ENCODE results near the gene PRKN. TPM values are rescaled to one million over a fixed set of nuclear protein-coding genes. Genes with fewer than 3 reads are reported as not detected.

The PRKN gene
- total RNA-seq, 4 donors from 2014 or later: 4.5 to 12.3 (median 9.0) TPM

GRCh38 chr6:162289972-162290371 is 437.6 kb downstream of the PRKN start:
- no peaks in the 10 kb centered on the region for H3K4me1 ChIP-seq
- WGBS, 2 donors (ENCODE audit: low coverage in 1 of 2): 82 to 88% methylated on average over 4 of the region's 4 CpGs
- no peak overlapping the region for H3K4me3 ChIP-seq
- intact Hi-C loops (cut with DNase I; ENCODE audit: low total_unique reads) (no loop called here), in situ Hi-C loops (cut with MboI; ENCODE audit: low pct_ligation_motif_present in 1 of 4, low pct_unique_long_range_greater_than_20kb in 1 of 4, low sequenced_read_pairs in 3 of 4) (no loop called here)
- H3K27me3 ChIP-seq: no peaks in the 10 kb centered on the region
- H3K9me3 ChIP-seq: no peaks in the 10 kb centered on the region
- H3K36me3 ChIP-seq: no peaks in the 10 kb centered on the region
- no peak overlapping the region for H3K27ac ChIP-seq
- DNase-seq: no peak
- TF ChIP-seq EP300 (IDR thresholded peaks at IDR 0.05; ENCODE audit: low read depth) (no peak), POLR2AphosphoS5 (IDR thresholded peaks at IDR 0.05) (no peak), CTCF (IDR thresholded peaks at IDR 0.05) (no peak), POLR2A (IDR thresholded peaks at IDR 0.05) (no peak)

GRCh38 chr6:162273986-162274385 is 453.6 kb downstream of the PRKN start:
- H3K27ac ChIP-seq: no peak overlapping the region
- 89 to 92% methylated on average over 1 to 2 of the region's 2 CpGs for WGBS, 2 donors (ENCODE audit: low coverage in 1 of 2)
- H3K4me1 ChIP-seq: no peaks in the 10 kb centered on the region
- TF ChIP-seq POLR2AphosphoS5 (IDR thresholded peaks at IDR 0.05) (no peak), CTCF (IDR thresholded peaks at IDR 0.05) (no peak), EP300 (IDR thresholded peaks at IDR 0.05; ENCODE audit: low read depth) (no peak), POLR2A (IDR thresholded peaks at IDR 0.05) (no peak)
- no peak overlapping the region for H3K4me3 ChIP-seq
- in situ Hi-C loops (cut with MboI; ENCODE audit: low pct_ligation_motif_present in 1 of 4, low pct_unique_long_range_greater_than_20kb in 1 of 4, low sequenced_read_pairs in 3 of 4): no loop called here
- H3K9me3 ChIP-seq: no peaks in the 10 kb centered on the region
- H3K27me3 ChIP-seq: no peaks in the 10 kb centered on the region
- no peak for DNase-seq
- H3K36me3 ChIP-seq: no peaks in the 10 kb centered on the region
- intact Hi-C loops (cut with DNase I; ENCODE audit: low total_unique reads): no loop called here

GRCh38 chr6:162271922-162272321 is 455.6 kb downstream of the PRKN start:
- 70 to 80% methylated on average over 2 to 5 of the region's 5 CpGs for WGBS, 2 donors (ENCODE audit: low coverage in 1 of 2)
- TF ChIP-seq EP300 (IDR thresholded peaks at IDR 0.05; ENCODE audit: low read depth) (no peak), POLR2A (IDR thresholded peaks at IDR 0.05) (no peak), CTCF (IDR thresholded peaks at IDR 0.05) (no peak), POLR2AphosphoS5 (IDR thresholded peaks at IDR 0.05) (no peak)
- no peaks in the 10 kb centered on the region for H3K4me1 ChIP-seq
- H3K27me3 ChIP-seq: no peaks in the 10 kb centered on the region
- no peaks in the 10 kb centered on the region for H3K36me3 ChIP-seq
- in situ Hi-C loops (cut with MboI; ENCODE audit: low pct_ligation_motif_present in 1 of 4, low pct_unique_long_range_greater_than_20kb in 1 of 4, low sequenced_read_pairs in 3 of 4) (no loop called here), intact Hi-C loops (cut with DNase I; ENCODE audit: low total_unique reads) (no loop called here)
- no peaks in the 10 kb centered on the region for H3K9me3 ChIP-seq
- no peak for DNase-seq
- H3K27ac ChIP-seq: no peak overlapping the region
- no peak overlapping the region for H3K4me3 ChIP-seq

- Histone ChIP-seq H3K4me1 (no peaks in the 10 kb centered on the region), H3K9me3 (no peaks in the 10 kb centered on the region), H3K4me3 (no peak overlapping the region), H3K36me3 (no peaks in the 10 kb centered on the region), H3K27ac (no peak overlapping the region), H3K27me3 (no peaks in the 10 kb centered on the region)
- in situ Hi-C loops (cut with MboI; ENCODE audit: low pct_ligation_motif_present in 1 of 4, low pct_unique_long_range_greater_than_20kb in 1 of 4, low sequenced_read_pairs in 3 of 4): no loop called here
- no peak for TF ChIP-seq CTCF (IDR thresholded peaks at IDR 0.05)
- TF ChIP-seq EP300 (IDR thresholded peaks at IDR 0.05; ENCODE audit: low read depth): no peak
- no peak for TF ChIP-seq POLR2A (IDR thresholded peaks at IDR 0.05)
- no peak for TF ChIP-seq POLR2AphosphoS5 (IDR thresholded peaks at IDR 0.05)
- intact Hi-C loops (cut with DNase I; ENCODE audit: low total_unique reads): no loop called here
- DNase-seq: no peak
- WGBS, 2 donors (ENCODE audit: low coverage in 1 of 2): 79 to 93% methylated on average over 4 to 5 of the region's 5 CpGs
Measured at GRCh38 chr6:162270966-162271365, 456.6 kb downstream of the PRKN start.
